ENCODE results near the gene EXPH5.

The EXPH5 gene

DNA sequence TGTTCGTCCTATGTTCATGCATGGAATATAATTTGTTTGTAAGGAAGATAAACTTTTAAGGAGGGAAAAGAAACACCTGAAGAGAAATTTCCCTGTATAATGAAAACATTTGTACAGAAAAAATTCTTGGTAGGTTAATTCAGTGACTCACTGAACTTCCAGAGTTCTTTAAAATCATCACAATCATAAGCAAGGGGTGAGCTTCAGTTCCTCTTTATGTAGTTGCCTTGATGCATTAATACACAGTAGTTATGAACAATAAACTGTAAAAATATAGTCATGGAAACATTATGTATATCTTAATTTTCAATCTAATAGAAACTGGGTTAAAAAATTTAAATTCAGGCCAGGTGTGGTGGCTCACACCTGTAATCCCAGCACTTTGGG is 125.1 kb downstream of the EXPH5 start:
- DNase-seq (ENCODE audit: low read depth, low spot score) = no peak

DNA sequence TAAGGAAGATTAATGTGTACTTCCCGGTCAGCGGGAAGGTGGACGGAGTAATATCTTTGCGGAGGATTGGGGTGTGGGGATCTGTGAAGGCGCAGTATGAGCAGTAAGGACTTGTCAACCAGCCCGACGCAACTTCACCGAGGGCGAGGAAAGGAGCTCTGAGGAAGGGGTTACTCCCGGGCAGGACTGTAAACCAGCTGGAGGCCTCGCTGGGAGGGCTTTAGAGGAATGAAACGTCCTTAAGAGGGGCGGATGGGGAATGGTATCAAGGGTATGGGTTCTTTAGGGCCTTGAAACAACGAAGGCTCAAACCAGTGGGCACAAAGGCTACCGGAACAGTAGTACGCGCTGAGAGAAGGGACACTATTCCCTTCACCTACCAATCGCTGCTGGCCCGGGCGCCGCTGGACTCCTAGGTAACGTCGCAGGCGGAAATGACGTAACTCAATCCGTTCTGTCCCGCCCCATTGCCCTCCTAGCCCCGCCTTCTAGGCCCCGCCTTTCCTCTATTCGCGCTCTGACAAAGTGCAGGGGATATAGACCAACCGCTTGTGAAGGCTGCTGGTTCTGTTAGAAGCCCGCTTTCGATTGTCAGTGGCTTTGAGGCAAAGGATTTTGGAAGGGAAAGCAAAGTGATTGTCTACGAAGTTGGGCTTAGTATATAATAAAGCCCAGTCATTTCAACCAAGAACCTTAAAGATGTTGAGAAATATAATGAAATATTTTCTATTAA is 126.3 kb downstream of the EXPH5 start, which contains the start of gene C11orf65:
Gene C11orf65 (minus strand): TSS at position 439 of the 733 bp plus-strand sequence. CDS start 5,970 bp downstream, outside the sequence.
- DNase-seq (ENCODE audit: low read depth, low spot score) = peak; percentile 99

DNA sequence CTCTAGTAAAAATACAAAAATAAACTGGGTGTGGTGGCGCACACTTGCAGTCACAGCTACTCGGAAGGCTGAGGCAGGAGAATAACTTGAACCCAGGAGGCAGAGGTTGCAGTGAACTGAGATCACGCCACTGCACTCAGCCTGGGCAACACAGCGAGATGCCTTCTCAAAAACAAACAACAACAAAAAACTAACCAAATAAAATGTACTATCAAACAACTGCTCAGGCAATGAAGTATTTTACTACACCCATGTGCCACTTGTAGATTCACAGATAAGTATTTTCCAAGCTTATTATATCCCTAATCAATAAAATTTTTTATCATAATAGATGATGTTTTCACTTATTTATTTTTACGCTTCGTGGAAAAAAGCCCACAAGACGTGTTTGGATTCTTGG is 127.2 kb downstream of the EXPH5 start:
- DNase-seq (ENCODE audit: low read depth, low spot score) = no peak
